Germinal center (tissue), 1 donor: ENCODE measurements around the gene SHMT2.

Experiments
- DNase-seq: peaks from one replicate; pipeline ENCODE4 v3.0.0; 2012; ENCODE audit warnings: mixed read lengths, low spot score

The SHMT2 gene

DNA sequence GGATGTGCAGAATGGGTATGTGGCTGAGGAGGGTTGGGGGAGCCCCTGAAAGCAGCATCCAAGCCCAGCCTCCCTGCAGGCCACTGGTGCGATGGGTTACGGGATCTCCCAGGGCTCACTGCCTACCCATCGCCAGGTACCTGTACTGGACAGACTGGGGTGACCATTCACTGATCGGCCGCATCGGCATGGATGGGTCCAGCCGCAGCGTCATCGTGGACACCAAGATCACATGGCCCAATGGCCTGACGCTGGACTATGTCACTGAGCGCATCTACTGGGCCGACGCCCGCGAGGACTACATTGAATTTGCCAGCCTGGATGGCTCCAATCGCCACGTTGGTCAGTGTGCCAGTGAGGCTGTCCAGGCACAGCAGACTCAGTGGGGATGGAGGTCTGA, 31.2 kb upstream of the SHMT2 start:
- no peak for DNase-seq

DNA sequence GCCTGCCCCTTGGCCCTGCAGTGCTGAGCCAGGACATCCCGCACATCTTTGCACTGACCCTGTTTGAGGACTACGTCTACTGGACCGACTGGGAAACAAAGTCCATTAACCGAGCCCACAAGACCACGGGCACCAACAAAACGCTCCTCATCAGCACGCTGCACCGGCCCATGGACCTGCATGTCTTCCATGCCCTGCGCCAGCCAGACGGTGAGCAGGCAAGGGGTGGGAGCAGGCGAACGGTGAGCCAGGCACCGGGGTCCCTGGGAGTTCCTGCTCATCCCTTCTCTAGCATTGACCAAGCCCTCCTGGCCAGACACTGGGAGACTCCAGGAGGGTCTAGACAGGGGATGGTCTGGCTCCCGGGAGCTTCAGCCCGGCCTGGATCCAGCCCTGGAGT, 30.3 kb upstream of the SHMT2 start:
- no peak for DNase-seq

DNA sequence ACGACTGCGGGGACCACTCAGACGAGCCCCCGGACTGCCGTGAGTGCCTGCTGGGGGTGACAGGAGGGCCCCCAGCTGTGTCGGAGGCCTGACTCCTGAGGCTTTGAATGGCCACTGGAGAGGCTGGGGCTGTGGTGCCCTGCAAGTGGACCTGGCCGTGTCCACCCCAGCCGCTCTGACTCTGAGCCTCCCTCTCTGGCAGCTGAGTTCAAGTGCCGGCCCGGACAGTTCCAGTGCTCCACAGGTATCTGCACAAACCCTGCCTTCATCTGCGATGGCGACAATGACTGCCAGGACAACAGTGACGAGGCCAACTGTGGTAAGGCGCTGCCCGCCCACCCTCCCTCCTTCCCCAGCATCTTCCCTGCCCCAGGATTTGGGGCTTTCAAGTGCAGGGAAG, 29.0 kb upstream of the SHMT2 start:
- DNase-seq: no peak

DNA sequence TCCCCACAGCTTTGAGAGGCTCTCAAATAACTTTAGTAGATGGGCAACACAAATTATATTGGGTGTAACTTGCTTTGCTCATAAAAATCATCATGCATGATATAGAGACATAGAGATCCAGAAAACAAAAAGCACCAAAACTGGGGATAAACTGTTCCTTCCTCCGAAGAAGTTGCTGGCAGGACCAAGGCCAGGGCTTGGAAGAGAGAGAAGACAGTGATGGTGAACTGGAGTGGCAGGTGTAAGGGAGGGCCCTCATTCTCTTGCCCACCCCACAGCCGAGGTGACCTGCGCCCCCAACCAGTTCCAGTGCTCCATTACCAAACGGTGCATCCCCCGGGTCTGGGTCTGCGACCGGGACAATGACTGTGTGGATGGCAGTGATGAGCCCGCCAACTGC, 28.3 kb upstream of the SHMT2 start:
- no peak for DNase-seq

DNA sequence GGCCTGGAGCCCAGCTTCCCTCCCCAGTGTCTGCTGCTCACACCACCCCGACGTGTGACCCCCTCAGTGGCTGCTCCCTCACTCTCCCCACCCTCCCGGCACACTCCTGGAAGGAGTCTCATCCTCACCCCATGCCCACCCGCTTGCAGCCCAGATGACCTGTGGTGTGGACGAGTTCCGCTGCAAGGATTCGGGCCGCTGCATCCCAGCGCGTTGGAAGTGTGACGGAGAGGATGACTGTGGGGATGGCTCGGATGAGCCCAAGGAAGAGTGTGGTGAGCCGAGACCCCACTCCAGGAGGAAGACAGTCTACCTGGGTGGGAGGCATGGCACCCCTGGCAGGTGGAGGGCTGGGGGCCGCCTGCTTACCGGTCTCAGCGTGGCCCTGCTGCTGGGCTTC, 27.9 kb upstream of the SHMT2 start:
- DNase-seq: no peak

DNA sequence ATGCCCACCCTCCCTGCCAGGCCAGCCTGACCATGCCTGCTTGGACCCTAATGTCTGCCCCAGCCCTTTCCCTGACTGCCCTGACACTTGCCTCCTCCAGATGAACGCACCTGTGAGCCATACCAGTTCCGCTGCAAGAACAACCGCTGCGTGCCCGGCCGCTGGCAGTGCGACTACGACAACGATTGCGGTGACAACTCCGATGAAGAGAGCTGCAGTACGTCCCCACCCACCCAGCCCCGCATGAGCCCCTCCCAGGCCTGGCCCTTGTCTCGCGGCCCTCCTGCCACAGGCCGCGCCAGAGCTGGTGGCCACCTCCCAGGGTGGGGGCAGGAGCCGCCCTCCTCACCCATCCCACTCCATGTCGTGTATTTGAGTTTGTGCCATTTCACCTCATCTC, 27.2 kb upstream of the SHMT2 start:
- DNase-seq: no peak

DNA sequence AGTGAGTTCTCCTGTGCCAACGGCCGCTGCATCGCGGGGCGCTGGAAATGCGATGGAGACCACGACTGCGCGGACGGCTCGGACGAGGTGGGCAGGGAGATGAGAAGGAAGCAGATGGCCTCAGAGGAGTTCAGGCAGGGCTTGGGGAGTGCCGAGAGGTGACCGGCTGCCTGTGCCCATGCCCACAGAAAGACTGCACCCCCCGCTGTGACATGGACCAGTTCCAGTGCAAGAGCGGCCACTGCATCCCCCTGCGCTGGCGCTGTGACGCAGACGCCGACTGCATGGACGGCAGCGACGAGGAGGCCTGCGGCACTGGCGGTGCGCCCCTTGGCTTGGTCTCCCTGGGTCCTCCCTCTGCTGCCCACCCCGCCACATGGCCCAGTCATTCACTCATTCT, 26.3 kb upstream of the SHMT2 start:
- no peak for DNase-seq

DNA sequence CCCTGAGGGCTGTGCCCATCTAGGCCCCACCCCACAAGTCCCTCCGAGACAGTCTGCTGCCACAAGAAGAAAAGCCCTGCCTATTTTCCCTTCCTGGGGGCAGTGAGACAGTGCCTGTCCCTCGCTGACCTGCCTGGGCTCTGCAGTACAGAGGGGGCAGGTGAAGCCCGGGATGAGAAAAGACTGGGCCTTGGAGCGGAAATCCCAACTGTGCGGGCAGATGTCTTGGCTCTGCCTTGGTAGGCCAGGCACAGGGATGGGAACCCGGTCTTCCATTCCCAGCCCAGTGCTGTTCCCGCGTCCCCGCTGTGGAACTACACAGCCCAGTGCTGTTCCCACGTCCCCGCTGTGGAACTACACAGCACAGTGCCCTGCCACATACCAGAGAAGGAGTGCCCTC, 25.7 kb upstream of the SHMT2 start:
- no peak for DNase-seq

DNA sequence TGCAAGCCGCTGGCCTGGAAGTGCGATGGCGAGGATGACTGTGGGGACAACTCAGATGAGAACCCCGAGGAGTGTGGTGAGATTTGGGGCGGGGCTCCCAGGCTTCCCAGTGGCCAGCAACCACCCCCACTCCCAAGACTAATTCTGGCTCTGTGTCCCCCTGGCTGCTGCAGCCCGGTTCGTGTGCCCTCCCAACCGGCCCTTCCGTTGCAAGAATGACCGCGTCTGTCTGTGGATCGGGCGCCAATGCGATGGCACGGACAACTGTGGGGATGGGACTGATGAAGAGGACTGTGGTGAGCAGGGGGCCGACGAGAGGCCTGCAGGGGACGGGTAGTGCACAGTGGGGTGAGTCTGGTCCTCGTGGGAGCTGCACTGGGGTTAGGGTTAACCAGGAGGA, 25.1 kb upstream of the SHMT2 start:
- no peak for DNase-seq

DNA sequence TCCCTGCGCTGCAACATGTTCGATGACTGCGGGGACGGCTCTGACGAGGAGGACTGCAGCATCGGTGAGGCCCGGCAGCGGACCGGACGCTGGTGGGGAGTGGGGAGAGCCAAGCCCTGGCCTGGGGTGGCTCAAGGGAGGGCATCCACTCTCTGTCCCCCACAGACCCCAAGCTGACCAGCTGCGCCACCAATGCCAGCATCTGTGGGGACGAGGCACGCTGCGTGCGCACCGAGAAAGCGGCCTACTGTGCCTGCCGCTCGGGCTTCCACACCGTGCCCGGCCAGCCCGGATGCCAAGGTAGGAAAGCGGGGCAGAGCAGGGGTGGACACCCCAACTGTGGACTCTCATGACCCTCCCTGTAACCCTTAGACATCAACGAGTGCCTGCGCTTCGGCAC, 24.3 kb upstream of the SHMT2 start:
- no peak for DNase-seq

DNA sequence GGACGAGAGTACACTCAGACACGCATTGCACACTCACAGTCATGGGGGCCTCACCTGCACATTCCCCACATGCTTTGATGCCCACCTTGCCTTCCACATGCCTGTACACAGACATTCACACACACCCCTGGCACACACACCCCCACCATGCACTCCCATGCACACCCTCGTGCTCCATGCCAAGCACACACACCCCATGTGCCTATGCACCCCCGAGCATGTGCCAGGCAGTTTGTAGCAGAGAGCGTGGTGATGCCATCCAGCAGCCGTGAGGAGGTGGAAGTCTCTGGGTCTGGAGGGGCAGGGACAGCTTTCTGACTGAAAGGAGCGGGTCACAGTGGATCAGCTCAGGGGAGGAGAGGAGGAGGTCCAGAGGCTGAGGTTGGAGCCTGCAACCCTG, 23.6 kb upstream of the SHMT2 start:
- DNase-seq: no peak

DNA sequence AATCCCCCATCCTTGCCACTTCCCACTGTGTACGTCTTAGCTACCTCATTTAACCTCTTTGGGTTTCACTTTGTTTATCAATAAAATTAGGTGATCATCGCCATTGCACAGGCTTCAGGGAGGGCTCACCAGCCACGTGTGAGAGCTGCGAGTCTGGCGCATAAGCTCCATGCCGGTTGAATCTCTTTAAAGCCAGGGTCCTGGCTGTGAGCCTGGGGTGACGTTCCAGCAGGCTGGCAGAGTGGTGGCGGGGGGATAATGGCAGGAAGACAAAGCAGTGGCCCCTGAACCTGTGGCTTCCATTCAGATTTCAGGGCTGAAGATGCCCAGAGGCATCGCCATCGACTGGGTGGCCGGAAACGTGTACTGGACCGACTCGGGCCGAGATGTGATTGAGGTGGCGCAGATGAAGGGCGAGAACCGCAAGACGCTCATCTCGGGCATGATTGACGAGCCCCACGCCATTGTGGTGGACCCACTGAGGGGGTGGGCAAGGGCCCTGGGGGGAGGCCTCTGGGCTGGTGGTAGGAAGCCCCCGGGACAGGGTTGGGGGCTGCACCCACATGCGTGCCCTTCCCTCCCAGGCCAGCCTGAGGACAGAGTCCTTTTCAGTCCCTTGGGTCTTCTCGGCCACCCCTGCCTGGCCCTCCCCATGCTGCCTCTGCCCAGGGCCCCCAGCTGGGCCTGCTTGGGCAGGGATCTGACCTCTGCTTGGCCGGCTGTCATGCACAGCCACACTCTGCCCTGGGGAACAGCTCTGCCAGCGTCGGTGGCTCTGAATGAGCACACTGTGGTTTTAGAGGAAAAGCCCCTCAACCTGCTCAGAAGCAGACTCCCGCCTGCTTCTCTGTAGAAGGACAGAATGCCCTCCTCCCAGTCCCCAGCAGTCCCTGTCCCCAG, 21.5 kb upstream of the SHMT2 start:
- DNase-seq: no peak

DNA sequence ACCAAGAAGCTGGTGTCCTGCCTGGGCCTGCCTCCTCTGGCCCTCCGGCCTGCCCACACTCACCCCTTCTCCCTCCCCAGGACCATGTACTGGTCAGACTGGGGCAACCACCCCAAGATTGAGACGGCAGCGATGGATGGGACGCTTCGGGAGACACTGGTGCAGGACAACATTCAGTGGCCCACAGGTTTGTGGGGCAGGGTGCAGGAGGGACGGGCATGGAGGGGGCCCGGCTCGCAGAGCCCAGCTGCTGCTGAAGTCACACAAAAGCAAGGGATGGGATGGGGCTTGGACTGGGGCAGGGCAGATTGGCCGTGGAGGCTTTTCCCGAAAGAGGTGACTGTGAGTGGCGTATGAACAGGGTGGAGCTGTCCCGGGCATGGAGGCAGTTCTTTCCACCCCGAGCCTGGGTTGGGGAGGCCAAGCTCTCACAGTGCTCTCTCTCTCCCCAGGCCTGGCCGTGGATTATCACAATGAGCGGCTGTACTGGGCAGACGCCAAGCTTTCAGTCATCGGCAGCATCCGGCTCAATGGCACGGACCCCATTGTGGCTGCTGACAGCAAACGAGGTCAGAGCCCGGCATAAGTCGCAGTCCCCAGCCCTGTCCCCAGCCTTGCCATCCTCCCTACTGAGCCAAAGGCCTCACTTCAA, 20.8 kb upstream of the SHMT2 start:
- DNase-seq: no peak

DNA sequence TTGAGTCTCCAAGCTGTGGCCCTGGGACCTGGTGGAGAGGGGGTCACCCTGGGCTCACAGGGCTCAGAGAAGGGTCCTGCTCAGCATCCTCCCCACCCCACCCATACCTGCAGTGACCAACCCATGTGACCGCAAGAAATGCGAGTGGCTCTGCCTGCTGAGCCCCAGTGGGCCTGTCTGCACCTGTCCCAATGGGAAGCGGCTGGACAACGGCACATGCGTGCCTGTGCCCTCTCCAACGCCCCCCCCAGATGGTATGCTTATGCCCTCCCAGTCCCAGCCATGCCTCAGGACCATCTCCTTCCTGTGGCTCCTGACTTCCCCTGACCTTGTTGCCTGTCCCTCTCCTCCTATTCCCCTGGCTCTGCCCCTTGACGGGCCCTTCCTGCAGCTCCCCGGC, 19.6 kb upstream of the SHMT2 start:
- DNase-seq: no peak

DNA sequence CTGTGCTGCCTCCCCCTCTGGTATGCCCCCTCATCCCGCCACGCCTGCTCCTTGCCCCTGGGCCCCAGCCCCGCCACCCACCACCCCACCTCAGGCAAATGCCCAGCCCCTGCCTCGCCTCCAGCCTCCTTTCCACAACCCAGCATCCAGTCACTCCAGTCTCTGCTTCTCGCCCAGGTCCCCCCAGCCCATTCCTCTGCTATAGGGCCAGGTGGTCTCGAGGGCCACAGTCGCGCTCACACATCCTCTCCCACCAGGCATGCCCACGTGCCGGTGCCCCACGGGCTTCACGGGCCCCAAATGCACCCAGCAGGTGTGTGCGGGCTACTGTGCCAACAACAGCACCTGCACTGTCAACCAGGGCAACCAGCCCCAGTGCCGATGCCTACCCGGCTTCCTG, 19.1 kb upstream of the SHMT2 start:
- DNase-seq: no peak

DNA sequence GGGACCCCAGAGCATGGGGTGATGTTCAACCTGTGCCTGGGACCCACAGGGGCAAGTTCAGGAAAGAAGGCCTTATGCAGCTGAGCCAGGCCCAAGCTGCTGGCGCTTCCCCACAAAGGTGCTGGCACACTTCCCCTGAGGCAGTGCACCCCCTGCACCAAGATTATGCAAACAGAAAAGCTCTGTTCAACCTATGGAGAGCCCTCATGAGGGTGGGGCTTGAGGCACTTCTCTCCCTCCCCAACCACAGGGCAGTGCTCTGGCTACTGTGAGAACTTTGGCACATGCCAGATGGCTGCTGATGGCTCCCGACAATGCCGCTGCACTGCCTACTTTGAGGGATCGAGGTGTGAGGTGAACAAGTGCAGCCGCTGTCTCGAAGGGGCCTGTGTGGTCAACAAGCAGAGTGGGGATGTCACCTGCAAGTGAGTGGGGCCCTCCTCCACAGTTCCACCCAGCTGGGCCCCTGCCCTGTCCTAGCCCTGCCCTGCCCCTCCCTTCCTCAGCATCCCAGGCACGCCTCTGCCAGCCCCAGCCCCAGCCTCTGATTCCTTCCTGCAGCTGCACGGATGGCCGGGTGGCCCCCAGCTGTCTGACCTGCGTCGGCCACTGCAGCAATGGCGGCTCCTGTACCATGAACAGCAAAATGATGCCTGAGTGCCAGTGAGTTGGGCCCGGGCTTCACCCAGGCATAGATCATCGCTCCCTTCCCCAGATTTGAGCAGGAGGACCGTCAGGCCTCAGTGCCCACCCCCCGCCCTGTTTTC, 18.4 kb upstream of the SHMT2 start:
- DNase-seq: no peak

DNA sequence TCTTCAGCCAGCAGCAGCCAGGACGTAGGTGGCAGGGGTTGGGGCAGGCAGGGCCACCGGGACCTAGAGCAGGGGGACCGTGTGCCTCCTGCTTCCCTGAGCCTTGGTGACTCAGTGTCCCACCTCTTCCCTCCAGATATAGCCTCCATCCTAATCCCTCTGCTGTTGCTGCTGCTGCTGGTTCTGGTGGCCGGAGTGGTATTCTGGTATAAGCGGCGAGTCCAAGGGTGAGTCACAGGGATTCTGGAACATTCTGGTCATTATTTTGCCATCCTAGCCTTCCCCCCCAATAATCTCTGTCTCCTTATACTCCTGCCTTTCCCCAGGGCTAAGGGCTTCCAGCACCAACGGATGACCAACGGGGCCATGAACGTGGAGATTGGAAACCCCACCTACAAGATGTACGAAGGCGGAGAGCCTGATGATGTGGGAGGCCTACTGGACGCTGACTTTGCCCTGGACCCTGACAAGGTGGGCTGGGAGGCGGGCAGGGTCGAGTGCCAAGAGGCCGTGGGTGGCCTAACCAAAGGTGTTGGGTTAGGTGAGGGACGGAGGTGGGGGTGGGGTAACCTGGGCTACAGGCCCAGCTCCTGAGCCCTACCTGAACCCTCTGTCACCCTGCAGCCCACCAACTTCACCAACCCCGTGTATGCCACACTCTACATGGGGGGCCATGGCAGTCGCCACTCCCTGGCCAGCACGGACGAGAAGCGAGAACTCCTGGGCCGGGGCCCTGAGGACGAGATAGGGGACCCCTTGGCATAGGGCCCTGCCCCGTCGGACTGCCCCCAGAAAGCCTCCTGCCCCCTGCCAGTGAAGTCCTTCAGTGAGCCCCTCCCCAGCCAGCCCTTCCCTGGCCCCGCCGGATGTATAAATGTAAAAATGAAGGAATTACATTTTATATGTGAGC, 17.5 kb upstream of the SHMT2 start:
- no peak for DNase-seq

DNA sequence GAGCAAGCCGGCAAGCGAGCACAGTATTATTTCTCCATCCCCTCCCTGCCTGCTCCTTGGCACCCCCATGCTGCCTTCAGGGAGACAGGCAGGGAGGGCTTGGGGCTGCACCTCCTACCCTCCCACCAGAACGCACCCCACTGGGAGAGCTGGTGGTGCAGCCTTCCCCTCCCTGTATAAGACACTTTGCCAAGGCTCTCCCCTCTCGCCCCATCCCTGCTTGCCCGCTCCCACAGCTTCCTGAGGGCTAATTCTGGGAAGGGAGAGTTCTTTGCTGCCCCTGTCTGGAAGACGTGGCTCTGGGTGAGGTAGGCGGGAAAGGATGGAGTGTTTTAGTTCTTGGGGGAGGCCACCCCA, 16.8 kb upstream of the SHMT2 start:
- no peak for DNase-seq

DNA sequence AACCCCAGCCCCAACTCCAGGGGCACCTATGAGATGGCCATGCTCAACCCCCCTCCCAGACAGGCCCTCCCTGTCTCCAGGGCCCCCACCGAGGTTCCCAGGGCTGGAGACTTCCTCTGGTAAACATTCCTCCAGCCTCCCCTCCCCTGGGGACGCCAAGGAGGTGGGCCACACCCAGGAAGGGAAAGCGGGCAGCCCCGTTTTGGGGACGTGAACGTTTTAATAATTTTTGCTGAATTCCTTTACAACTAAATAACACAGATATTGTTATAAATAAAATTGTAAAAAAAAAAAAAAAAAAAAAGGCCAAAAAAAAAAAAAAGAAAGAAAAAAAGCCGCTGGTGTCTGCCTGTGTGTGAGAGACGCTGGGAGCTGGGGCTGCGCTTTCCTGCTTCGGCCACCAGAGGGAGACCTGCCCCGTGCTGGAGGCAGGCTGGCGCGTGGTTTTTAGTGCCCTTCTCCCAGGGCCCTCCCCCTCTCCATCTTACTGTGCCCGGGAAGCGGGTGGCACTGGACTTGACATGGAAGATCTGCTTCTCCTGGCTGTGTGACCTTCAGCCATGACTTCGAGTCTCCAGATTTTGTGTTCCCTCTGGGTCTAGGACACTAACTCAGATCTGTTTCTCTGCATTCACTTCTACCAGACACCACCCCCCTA, 16.3 kb upstream of the SHMT2 start:
- peak; percentile 88 for DNase-seq

DNA sequence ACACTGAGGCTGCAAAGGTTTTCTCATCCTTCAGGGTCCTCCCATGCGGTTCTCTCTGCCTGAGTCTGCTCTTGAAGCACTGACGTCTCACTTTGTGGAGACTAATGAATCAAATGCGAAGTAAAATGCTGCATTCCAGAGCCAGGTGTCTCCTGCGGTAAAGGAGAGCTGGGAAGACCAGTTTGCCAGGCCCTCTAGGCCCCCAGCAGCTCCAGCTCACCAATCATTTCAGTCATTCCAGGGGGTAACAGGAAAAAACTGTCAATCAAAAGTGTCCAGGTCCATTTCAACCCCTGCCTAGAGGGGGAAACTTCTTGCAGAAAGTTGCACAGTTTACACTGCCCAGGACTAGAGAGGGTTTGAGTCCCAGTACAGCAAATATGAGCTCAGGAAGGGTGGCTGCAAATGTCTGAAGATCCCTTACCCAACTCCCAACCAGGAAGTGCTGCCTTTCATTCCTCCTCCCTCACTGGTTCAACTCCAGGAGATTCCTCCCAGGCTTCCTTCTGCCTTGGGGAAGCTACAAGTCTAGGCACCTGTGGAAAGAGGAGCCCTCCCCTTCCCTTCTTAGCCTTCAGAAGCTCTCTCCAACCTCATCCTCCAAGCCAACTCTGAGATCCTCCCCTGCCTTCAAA, 15.6 kb upstream of the SHMT2 start:
- no peak for DNase-seq

DNA sequence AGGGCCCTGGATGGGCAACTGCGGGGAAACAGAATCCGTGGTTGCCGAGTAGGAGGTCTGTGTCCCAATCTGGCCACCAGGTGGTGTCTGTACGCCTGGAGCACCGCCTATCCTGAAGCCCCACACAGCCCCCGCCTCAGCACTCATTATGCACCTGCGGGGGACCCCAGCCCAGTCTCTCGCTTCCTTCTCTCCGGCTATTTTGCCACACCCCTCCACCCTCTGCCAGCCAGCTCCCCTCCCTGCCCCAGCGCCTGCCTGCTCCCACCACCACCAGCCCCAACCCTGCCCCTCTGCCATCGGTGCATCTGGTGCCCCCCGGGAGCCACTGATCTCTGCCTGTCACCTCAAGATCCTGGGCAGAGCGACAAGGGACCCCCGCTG, 15.1 kb upstream of the SHMT2 start:
- peak; percentile 81 for DNase-seq
